HG03520 (cell line): Measurements from ENCODE around the gene TOPORS.
"Not testable (repeated sequence)": the region's sequence is repeated elsewhere in the genome, so short reads cannot be mapped to it uniquely, and the experiment has no call there.

ENCODE experiments used
- ATAC-seq: cut with Tn5 transposase; IDR thresholded peaks from one replicate; pipeline ENCODE4 v1.9.1; 2021; ENCODE audit warnings: mild to moderate bottlenecking, moderate library complexity; ENCODE audit not compliant: unreplicated experiment

The TOPORS gene

GRCh38 chr9:32552172-32552872, at the start of gene TOPORS, which contains the start of gene SMIM27:
Gene TOPORS, minus strand, starts transcription at chr9:32552586. Its CDS starts 150 bp downstream, at chr9:32552436.
Gene SMIM27, plus strand, starts transcription at chr9:32552327. Its CDS starts 108 bp downstream, at chr9:32552435.
- peak; percentile 62 for ATAC-seq

- not testable (repeated sequence) for ATAC-seq
These were observed 46.6 kb upstream of the TOPORS start for GRCh38 chr9:32599021-32599420.

GRCh38 chr9:32596936-32597335, 44.5 kb upstream of the TOPORS start:
- ATAC-seq = no peak

GRCh38 chr9:32596096-32596865, 43.9 kb upstream of the TOPORS start:
- ATAC-seq = no peak

- ATAC-seq = no peak
These were observed 38.5 kb upstream of the TOPORS start for GRCh38 chr9:32590898-32591297.

- ATAC-seq = no peak
These were observed 38.1 kb upstream of the TOPORS start for GRCh38 chr9:32590476-32590875.

GRCh38 chr9:32589083-32589723, 36.8 kb upstream of the TOPORS start:
- ATAC-seq = peak; percentile 51

- ATAC-seq = peak; percentile 71
These were observed 35.5 kb upstream of the TOPORS start for GRCh38 chr9:32587901-32588300.

GRCh38 chr9:32584784-32585183, 32.4 kb upstream of the TOPORS start:
- ATAC-seq = no peak

- no peak for ATAC-seq
These were observed 29.2 kb upstream of the TOPORS start for GRCh38 chr9:32581512-32582143.

- ATAC-seq = no peak
These were observed 28.4 kb upstream of the TOPORS start for GRCh38 chr9:32580631-32581300.

GRCh38 chr9:32579706-32580331, 27.4 kb upstream of the TOPORS start:
- ATAC-seq = no peak

GRCh38 chr9:32578976-32579375, 26.6 kb upstream of the TOPORS start:
- no peak for ATAC-seq

- no peak for ATAC-seq
These were observed 24.9 kb upstream of the TOPORS start for GRCh38 chr9:32577316-32577715.

- no peak for ATAC-seq
These were observed 22.5 kb upstream of the TOPORS start for GRCh38 chr9:32574858-32575257.

GRCh38 chr9:32573821-32574220, 21.4 kb upstream of the TOPORS start:
- no peak for ATAC-seq

GRCh38 chr9:32572900-32573523, 20.6 kb upstream of the TOPORS start, which contains the start of gene NDUFB6:
Gene NDUFB6, minus strand, starts transcription at chr9:32573159. Its CDS starts 99 bp downstream, at chr9:32573060.
- ATAC-seq = peak; percentile 82

GRCh38 chr9:32571969-32572899, 19.8 kb upstream of the TOPORS start:
- peak; percentile 92 for ATAC-seq
